Right kidney (tissue), 1 donor: ENCODE data around the gene SOX30.

ENCODE experiments used
- DNase-seq: peaks from one replicate; pipeline ENCODE4 v3.0.0-alpha.2; 2016

The SOX30 gene

DNA sequence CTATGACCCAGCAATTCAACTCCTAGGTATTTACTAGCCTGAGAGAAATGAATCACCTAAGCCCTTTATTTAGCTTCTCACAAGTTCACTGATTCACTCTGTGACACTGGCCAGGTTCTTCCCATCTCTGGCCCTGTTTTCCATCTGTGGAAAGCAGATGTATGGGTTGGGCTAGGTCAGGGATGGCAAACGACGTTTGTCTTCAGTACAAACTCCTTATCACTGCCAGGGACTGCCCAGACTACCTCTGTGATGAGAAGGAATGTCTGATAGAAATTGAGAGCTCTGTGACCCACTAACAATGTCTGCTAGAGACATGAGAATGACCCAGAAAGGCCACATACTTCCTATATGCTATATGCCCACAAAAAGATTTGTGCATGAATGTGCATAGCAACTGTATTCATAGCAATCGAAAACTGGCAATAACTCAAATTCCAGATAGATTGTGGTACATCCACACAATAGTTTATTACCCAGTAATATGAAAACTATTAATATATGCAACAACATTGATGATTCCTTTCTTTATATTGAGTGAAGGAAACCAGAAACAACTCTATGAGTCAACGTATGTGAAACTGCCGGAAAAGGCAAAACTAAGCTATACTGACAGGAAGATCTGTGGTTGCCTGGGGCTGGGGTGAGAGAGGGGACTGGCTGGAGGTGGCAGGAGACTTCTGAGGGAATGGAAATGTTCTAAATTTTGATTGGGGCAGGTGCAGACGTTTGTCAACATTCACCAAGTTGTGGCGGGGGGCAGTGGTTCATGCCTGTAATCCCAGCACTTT, 44.7 kb downstream of the SOX30 start:
- no peak for DNase-seq

- DNase-seq: no peak
Observed at GRCh38 chr5:157606046-157606445, 46.2 kb downstream of the SOX30 start.

DNA sequence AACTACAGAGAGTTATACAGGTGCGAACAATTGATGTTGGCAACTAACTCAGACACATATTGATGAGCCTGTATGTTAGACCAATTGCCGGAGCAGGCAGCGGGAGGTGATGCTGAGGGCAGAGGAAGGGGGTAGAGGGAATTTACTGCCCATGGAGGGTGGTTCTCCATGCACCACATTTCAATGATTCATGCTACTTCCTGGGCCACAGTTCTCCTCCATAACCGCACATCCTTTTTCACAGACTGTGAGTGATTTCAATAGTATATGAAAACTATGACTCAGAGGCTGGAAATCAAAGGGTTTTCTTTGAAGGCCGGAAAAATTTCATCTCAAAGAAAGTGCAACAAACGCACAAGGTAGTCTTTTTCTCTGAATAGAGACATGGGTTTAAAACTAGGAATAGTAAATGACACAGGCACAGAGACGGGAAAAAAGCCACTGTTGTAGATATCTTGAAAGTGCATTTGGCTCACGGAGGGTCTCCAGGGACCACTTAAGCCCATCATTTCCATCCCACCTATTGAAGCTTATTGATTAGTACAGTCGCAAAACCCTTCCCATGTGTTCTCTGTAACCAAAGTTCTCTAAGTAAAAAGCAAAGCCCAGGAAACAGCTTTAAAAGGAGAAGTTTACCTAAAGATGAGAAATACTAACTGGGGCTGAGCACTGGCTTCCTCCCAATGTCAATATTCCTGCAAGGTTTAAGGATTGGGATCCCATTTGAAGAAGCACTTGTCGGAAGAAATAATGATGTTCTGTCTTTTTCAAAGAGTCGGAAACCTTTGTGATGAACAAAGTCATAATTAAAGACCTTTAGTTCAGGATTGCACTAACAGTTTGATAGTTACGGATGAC, 48.7 kb downstream of the SOX30 start:
- no peak for DNase-seq

- no peak for DNase-seq
Observed at GRCh38 chr5:157602505-157602904, 49.7 kb downstream of the SOX30 start.

DNA sequence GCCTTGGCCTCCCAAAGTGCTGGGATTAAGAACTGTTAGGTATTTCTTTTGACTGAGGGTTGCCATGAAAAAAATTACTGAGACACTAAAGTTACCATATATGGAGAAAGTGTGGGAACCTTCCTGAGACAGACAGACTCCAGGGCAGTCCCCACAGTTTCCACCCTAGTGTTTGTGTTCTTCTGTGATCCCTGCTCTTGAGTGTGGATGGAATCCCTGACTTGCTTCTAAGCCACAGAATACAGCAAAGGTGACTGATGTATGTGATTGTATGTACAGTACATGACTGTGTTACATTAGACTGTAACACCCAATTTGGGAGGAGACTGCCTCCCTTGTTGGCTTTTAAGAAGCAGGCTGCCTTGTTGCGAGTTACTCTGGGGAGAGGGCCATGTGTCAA, 52.0 kb downstream of the SOX30 start:
- DNase-seq: no peak

GRCh38 chr5:157599565-157599964, 52.7 kb downstream of the SOX30 start:
- no peak for DNase-seq

- no peak for DNase-seq
Observed at GRCh38 chr5:157598350-157598936, 53.8 kb downstream of the SOX30 start.

DNA sequence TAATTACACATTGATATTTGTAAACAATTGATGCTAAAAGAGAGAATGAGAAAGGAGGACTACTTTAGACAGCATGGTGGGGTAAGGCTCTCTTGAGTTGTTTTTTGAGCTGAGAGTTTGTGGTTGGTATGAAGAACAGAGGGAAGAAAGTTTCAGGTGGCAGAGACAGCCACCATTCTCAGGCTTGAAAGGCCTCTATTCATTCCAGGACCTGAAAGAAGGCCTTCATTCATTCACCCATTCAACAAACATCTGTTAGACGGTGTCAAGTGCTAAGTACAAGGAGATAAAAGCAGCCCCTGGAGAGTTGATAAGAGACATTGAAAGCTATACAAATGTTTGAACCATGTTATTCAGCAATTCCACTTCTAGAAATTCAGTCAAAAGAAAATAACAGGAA, 55.0 kb downstream of the SOX30 start:
- no peak for DNase-seq

DNA sequence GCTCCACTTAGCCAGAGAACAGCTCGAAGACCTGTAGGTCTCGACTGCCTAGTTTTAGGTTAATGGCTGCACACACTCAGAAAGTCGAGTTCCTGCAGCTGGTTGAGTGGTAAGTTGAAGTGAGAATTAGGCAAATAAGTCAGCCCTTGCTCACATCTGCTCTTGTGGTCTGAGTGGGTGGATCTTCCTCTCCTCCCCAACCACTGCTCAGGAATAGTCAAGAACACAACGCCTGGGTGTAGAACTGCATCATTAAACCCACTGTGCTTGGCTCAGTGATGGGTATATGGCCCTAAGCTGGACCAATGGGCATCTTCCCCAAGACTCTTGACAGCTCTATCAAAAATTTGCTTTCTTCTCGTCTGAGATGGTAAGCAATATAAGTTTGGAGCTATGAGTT, 55.8 kb downstream of the SOX30 start:
- DNase-seq: no peak

DNA sequence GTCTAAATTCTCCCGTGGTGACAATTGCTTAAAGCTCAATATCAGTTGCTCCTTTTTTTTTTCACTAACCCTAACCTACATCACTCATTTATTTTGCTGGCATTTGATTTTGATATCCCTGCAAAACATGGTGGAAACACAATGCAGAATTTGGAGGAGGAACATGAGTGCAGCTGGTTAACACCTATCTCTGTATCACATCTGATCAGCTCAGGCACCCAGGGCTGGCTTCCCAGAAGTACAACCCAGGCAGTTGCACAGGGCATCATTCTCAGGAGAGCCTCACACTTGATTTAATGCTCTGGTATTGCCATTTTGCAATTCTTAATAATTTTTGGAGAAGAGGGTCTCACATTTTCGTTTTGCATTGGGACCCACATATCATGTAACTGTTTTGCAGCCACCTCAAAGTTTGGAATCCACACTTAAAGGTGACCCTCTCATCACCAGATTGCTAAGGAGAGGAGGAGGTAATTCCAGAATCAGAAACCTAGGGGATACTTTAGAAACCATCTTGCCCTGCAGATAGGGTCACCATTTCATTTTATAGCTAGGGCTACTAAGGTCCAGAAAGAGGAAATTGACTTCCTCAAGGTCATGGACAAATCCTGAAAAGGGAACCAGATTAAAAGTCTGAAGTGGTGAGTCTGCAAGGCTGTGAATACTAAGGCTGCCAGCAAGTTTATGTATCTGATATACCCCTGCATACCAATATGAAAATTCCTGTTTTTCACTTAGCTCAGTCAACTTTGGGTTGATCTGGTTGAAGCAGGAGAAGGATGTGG, 57.4 kb downstream of the SOX30 start:
- no peak for DNase-seq

DNA sequence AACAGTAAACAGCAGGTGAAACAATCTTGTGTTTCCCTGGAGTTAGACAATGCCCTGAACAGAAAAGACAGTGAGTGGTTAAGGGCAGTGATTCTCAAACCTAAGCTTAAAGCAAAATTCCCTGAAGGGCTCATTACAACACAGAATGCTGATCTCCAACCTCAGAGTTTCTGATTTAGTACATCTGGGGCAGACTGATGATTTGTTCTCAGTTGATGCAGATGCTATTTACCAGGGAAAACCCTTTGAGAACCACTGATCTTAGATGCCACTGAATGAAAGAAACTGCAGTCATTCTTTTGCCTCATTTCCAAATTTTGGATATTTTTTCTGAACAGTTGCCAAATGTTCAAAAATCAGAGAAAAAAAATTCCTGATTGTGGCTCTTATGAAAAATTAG, 58.0 kb downstream of the SOX30 start:
- no peak for DNase-seq

DNA sequence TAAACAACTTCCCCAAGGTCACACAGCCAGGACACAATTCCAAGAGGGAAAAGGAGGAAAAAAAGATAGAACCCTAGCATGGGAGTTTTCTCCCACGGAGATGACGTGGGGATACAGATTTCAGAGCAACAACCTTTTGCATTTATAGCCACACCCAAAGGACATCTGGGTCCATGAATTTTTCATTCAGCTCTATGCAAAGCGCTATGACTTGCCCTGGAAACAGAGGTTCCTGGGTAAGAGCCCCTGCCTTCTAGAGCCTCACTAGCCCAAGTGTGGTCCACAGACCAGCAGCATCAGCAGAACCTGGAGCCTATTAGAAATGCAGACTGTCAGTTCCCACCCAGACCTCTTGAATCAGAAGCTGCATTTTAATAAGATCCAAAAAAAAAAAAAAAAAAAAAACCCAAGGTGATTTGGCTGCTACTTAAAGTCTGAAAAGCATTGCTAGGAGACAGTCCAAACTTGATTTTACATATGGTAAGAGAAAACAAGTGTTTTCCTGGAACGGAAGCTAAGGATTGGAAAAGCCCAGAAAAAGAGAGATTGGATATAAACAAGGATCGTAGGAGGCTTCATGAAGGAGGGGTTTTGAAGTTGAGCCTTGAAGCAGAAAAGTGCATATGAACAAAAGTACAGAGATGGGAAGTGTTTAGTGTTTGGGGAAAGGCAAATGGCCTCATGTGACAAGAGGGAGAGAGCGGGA, 59.0 kb downstream of the SOX30 start:
- no peak for DNase-seq

GRCh38 chr5:157592594-157592993, 59.6 kb downstream of the SOX30 start:
- no peak for DNase-seq

- no peak for DNase-seq
Observed at GRCh38 chr5:157590478-157590877, 61.8 kb downstream of the SOX30 start.

- no peak for DNase-seq
Observed at GRCh38 chr5:157584628-157585027, 67.6 kb downstream of the SOX30 start.

DNA sequence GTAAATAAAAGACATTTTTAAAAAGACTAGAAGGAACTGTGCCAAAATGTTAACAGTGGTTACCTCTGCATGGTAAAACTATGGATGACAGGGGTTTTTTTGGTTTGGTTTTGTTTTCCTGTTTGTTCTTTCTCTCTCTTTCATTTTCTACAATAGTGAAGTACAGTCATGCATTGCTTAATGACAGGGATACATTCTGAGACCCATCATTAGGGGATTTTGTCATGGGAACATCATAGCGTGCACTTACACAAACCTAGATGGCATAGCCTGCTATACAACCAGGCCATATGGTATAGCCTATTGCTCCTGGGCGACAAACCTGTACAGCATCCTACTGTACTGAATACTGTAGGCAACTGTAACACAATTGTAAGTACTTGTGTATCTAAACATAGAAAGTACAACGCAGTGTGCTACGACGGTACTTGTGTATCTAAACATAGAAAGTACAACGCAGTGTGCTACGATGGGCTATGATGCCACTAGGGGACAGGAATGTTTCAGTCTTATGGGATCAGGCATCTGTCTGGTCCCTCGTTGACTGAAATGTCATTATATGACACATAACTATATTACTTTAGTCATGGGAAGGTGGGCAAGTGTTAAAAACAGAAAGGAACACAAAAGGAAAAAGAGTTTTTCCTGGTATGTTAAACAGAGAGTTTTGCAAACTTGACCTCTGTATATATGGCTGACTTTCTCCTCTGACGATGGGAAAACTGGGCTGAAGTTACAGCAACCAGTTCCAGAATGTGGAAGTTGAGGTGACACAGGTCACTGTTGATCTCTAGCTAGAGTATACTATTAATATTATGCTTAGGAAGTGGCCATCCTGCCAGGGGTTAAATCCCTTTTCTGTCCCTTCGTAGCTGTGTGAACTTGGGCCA, 69.3 kb downstream of the SOX30 start:
- no peak for DNase-seq

DNA sequence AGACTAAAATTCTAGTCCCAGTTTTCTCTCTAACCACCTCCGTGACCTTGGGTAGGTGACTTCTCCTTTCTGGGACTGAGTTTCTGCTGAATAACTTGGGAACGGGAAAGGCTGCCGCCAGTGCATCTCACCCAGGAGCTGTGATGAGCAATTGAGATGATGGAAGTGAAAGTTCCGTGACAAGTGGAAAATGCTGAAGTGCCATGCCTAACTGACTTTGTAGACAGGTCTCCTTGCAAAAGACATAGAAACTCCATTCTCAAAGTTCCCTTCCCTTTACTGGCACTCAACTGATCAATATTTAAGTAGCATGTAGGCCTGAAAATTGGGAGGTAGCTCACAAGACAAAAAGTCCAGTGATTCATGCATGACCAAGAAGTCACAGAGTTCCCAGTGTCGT, 70.3 kb downstream of the SOX30 start:
- DNase-seq: no peak

DNA sequence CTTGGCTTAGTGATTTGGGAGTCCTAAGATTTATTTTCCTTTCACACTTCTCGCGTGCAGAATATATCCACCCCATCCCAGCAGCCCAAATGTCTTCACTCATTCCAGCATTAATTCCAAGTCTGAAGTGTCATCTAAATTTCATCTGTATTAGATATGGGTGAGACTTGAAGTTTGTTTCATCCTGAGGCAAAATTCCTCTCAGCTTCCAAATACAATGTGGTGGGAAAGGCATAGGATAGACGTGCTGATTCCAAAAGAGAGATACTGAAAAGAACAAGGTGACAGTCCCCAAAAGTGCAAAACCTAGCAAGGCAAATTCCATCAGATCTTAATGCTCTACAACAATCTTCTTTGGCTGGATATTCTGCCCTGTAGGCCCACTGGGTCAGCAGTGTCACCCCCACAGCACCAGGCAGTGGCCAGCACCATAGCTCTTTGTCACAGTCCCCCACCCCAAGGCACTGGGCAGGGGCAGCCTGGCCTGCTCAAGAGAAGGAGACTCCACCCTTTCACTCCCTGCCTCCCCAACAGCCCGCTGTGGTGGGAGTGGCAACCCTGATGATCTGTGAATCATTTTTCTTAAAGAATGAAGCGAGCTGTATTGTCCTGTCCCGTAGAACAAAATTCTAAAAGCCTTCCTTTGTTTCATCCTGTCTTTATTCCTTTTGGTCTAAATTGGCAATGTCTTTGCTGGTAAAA, 74.0 kb downstream of the SOX30 start:
- DNase-seq: no peak

GRCh38 chr5:157576678-157577077, 75.6 kb downstream of the SOX30 start:
- DNase-seq: no peak
